ENCODE results near the gene OR4F15.

- no peak for TF ChIP-seq FOXM1 (IDR thresholded peaks at IDR 0.05; ENCODE audit: borderline replicate concordance, low read depth)
- TF ChIP-seq EP300 (IDR thresholded peaks at IDR 0.05; ENCODE audit: borderline replicate concordance), result no peak
- no peak for TF ChIP-seq TEAD4 (IDR thresholded peaks at IDR 0.05)
- no peak for TF ChIP-seq ZBTB7A (IDR thresholded peaks at IDR 0.05; ENCODE audit: low read depth)
- TF ChIP-seq USF1 (IDR thresholded peaks at IDR 0.05), result no peak
- no peak for TF ChIP-seq TCF12 (IDR thresholded peaks at IDR 0.05; ENCODE audit: low read depth)
- no peak for TF ChIP-seq CREB1 (IDR thresholded peaks at IDR 0.05; ENCODE audit: low read depth)
- no peak for TF ChIP-seq RAD21 (IDR thresholded peaks at IDR 0.05; ENCODE audit: low read depth)
- TF ChIP-seq TAF1 (IDR thresholded peaks at IDR 0.05; ENCODE audit: low read depth), result no peak
Measured at GRCh38 chr15:101801048-101801447, 11.0 kb upstream of the OR4F15 start.
